Measurements from ENCODE around the gene SLC9A6.
"Not testable (repeated sequence)": the region's sequence is repeated elsewhere in the genome, so short reads cannot be mapped to it uniquely, and the experiment has no call there.

The SLC9A6 gene

DNA sequence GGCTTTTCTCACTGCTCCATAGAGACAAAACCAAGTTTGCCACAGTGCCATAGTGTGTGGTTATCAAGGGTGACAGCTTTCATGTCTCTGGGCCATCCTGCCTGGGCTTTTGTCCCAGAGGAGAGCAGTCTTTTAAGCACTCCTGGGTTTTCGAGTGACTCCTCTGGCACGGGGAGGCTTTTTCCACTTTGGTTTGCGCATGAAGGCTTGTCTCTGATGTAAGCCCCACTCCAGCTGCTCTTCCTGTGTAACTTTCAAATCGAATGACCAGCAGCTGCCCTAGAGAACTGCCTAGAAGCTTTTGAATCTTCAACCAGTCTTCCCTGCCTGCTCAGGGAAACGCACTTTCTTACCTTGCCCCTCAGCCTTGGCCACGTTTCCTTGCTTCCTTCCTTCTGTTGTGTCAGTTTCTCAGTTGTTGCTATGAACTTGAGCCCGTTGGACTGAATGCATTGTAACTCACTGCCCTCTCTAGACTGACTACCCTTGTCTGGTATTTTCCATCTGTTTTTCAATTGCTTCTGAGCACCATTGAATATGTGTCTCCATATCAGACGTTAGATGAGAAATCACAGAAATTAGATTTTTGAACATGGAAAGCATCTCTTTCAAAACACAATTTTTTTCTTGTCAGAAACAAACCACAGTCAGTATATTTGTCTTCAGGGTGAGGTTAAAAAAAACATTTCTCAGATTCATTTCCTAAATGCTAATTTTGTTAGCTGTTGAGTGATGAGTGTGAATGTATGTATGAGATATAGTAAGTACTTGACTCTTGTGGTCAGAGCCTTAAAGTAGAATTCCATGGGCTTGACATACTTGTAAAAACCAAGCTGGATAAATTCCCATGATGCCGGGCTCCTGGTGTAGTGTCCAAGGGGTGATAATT lies 45.3 kb downstream of the SLC9A6 start:
- no peak for DNase-seq

DNA sequence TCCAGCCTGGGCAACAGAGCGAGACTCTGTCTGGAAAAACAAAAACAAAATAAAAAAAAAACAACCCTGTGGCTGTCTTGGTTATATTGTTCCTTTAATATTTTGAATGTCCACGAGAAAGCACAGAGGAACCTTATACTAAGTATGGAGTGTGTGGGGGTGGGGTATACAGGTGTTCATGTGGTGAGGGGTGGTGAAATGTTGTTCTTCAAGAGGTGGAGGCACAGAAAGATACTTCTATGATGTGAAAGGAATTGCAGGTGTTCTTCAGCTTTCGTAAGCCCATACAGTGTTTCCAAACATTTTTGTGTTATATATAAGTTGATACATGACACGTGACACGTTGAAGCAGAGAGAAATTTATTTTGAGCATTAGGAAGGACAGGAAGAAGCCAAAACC lies 46.4 kb downstream of the SLC9A6 start:
- DNase-seq = no peak

DNA sequence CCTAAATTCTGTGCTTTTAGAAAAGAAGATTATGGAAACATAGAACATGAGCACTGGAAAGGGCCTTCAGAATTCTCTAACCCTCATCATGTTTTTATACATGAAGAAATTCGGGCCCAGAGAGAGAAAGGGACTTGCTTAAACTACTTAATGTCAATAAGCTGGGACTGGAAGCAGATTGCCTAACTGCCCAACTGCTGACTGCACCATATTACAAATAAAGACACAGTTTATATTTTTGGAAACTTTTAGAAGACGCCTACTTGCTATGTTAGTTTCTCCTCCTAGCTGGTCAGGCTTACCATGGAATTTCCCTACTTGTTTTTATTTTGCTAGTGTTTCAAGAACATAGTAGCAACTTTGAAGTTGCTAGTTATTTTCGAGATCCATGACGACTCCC lies 47.1 kb downstream of the SLC9A6 start:
- no peak for DNase-seq

DNA sequence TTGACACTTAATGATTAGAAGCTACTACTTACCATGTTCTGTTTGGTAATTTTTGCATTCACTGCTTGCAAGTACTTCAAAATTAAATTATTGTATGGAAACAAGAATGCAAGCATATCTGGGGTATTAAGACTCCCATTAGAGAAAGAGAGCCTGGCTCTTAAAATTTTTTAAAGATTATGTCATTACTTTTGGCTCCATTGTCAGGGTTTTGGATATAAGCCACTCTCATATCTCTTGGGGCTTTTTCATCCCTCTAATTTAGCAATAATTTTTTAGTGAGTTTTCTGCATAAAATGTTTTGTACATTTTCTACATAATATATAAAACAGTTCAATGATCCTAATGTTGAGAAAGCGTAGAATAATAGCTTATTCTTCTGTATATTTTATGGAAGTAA lies 49.4 kb downstream of the SLC9A6 start:
- no peak for DNase-seq

DNA sequence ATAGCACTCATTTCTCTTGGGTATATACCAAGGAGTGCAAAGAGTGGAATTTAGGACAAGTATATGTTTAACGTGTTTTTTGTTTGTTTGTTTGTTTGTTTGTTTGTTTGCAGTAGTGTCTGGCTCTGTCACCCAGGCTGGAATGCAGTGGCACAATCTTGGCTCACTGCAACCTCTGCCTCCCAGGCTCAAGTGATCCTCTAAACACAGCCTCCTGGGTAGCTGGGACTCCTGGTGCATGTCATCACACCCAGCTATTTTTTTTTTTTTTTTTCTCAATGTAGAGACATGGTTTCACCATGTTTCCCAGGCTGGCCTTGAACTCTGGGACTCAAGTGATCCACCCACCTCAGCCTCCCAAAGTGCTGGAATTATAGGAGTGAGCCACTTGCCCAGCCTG lies 50.4 kb downstream of the SLC9A6 start:
- no peak for DNase-seq

DNA sequence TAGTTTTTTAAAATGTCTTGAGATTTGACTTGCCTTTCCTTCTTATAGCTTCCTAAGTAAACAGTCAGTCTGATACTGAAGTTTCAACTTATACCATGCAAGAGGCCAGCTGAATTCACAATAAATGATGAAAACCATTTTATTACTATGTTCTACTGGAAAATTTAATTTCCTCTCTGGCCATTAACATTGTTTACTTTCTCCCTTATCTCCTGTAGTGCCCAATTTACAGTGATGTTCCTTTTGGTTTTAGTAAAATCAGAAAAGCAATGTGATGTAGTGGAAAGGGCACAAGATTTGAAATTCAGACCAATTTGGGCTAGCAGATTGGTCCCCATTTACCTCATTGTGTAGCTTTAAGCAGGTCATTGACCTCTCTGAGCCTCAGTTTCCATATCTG lies 54.2 kb downstream of the SLC9A6 start:
- no peak for DNase-seq

DNA sequence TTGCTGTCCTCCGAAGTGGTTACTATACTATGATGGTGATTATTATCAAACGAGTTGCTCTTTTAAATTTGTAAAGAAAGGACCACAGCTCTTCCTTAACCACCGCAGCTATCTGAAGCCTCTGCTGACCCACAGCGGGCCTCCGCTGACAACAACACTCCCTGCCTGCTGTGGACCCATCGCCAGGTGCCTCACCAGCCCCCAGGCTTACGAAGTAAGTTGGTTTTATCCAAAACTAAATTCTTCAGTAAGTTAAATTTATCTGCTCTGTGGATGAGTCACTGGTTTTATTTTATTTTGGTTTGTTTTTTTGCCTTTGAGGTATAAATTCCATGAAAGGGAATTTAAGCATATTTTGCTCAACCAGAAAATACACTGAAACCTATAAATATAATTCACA lies 54.7 kb downstream of the SLC9A6 start:
- no peak for DNase-seq

DNA sequence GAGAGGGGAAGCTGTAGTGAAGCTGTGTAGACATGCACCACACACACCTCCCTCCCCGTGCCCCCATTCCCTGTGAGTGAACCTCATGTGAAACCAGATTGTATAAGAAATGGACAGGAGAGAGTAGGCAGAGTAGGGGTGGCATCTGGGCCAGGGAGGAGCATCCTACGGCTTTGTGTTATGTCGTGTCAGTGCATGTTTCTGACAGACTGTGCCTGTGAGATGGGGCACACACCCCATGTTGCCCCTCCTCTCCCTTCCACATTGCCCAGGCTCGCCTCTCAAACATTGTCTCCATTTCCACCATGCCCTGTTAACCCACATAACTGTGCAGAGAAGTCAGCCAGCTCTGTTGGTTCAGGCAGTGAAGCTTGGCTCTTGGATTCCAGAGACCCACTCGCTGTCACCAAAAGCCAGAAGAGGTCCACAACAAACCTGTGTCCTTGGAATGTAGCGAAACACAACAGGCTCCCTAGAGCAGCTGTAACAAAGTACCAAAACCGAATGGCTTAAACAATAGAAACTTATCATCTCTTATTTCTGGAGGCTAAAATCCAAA lies 56.1 kb downstream of the SLC9A6 start:
- DNase-seq = no peak

DNA sequence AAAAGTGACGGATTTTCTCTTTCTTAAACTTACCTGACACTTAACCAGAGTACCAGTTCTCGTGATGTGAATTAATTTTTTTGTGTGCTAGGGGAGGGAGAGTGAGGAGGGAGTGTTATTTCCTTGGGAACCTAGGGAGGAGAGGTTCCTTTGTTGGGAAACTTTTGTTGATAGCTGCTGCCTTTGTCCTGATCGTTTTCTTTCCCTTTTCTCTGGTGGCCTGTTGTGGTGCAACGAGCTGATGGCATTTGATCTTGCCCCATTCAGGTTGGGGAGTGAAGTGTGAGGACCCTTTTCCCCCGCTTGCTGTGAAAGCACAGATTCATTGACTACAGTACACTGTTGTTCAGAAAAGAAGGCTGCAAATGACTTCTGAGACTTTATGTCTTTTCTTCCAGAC lies 59.8 kb downstream of the SLC9A6 start:
- DNase-seq = no peak

DNA sequence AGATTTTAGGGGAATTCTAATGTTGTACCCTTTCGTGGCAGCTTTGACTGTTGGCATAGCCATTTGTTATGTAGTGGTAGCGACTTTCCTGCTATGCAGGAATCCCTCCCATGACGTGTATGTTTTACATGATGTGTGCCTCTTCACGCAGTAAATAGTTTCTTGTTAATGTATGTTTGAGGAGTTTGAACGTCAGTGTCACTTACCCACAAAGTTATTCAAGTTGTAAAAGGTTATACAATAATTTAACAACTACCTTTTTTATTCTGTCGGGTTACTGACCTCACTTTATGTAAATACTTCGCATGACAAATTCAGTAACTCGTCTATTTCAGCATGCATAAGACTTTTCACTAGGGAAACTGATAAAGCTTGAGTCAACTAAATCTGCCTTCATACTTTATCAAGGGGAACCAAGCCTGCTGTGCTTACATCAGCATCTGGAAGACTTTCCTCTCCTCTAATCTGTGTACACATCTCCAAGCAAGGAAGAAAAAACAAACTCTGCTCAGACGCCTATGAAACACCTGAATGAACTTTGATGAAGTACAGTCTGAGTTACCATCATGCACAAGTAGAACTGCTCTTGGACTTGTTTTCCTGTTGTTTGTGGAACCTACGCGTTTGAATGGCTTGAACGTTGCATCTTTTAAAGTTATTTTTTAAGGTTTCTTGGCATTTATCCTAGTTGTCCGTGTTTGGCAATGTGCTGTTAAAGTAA lies 61.2 kb downstream of the SLC9A6 start:
- DNase-seq = no peak

DNA sequence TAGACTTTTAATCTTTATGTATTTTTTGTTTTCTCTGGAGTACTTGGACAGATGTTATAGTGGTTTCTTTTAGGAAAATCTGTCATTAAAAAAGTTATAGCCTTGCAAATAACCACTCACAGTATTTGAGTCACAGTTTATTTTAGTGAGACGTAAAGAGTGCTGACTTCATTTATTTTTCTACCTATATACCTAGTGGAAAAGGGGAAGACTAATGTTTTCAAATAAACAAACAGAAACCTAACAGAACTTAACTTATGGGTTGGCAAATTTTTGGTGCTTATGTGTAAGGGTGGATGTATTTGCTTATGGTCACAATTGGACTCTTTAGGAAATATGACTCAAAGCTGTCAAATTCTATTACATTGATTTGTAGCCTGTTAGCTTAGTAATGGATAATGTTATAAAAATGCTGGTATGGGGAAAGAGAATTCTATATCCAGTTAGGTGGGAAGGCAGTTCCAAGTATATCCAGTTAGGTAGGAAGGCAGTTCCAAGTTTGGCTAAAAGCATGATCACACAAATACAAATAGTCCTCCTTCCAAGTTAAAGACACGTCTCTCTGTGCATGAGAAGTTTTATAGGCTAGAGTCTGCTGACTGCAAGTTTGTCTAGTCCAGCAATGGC lies 61.9 kb downstream of the SLC9A6 start:
- DNase-seq = no peak

DNA sequence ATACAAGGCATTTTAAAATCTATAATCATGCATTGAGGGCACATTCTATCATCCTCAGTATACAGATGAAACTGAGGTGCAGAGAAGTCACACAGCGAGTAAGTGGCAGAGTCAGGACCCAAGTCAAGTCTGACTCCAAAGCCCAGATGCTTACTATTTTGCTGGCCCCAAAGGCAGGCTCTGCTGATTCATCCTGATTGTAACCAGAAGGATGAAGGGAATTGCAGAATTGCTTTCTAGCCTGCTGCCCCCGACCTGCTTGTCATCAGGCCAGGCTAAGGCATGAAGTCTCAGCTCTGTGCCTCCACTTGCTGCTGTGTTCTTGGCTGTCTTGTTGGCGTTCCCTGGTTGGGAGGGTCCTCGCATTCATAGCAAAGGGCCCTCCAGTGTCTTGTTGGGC lies 62.7 kb downstream of the SLC9A6 start:
- DNase-seq = no peak

DNA sequence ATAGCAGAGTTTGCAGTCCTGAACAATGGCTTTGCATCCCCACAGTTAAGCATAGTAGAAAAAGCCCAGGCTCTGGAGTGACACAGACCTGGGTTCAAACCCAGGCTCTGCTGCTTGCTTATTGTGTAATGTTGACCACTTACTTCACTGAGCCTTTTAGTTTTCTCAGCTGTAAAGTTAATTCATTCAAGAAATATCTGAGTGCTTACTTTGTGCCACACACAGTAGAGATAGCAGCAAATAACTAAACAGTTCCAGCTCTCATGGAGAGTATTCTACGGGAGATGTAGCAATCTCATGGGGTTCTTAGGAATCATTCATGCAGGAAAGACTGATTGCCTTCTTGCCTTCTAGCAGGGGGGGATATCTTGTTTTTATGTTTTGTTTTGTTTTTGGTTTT lies 63.2 kb downstream of the SLC9A6 start:
- DNase-seq = no peak

DNA sequence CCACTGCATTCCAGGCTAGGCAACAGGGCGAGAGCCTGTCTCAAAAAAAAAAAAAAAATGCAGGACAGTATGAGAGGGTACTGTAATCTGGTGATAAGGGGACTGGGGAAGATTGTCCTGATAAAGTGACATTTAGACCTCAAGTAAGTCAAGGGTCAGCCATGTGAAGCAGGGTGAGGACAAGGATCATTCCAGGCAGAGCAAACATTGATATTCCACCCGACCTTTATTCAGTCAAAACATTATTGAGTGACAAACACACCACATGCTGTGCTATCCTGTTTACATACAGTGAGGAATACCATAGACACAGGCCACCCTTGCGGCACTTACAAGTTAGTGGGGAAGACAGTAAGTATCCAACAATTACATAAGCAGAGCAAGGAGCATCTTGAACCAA lies 64.4 kb downstream of the SLC9A6 start:
- no peak for DNase-seq

DNA sequence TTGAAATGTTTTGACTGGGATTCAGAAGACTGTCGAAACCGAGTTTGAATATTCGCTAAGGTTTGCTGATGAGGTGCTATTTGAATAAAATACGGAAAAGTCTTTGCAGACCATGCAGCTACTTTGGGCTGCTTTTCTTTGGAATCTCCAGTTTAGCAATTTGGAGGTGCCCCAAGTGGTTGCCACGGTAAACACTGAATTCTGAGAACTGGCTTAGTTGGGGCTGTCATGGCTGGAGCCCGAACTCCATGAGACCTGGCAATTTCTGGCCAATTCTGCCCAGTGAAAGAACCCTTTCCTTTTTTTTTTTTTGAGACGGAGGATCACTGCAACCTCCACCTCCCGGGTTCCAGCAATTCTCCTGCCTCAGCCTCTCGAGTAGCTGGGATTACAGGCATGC lies 65.6 kb downstream of the SLC9A6 start:
- DNase-seq = not testable (repeated sequence)

DNA sequence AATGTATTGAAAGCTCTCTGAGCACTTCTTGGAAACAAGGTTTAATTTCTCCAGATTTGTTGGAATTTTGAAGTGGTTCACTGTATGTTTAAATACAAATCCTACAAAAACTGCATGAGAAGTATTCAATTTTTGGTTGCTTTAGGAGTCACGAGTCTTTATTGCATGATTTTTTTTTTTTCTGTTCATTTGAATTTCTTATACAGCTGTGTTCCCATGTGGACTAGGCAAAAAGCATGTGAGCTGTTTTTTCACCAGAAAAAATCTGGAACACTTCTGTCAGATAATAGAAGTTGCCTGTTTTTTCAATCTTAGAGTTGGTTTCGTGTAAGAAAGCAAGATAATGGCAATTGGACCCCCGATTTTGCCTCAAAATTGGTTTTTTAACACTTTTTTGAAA lies 66.4 kb downstream of the SLC9A6 start:
- DNase-seq = no peak

DNA sequence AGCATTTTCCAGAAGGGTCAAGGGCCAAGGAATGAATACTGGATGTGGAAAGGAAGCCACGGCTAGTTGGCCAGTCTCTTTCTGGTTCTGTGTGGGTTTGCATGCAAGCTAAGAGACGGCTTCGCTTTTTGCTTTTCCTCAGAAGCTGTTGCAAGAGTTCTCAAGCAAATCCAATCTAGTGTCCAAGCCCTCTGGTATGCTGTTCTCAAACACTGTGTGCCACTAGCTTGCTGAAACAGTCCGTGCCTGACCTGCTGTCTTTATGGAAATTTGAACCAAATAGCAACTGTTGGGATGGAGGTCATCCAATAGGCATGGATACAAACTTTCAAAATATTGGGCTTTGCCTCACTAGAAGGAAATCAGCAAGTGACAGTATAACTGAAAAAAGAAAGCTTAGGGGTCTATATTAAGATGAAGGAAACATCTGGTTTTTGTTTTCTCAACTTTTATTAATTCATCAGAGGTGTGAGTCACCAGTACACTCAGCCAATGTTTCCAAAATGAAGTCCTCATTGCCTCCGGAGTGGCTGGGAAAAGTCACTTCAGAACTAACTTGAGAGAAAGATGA lies 70.5 kb downstream of the SLC9A6 start:
- DNase-seq = no peak

DNA sequence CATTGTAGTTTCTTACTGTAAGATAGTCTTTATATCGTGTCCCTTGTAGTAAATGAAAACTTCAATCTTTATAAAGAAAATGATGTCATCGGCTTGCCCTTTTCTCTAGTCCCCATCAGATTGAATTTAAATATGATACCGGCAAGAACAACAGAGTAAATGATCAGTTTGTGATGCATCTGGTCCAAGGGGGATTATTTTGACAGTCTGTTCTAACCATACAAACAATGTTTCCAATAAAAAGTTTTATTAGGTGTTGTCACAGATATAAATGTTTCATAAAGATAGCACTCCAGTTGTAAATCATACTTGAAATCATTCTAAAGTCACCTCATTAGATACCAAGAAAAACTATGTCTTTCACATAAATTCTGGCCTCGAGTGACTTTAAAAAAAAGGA lies 72.3 kb downstream of the SLC9A6 start:
- no peak for DNase-seq

DNA sequence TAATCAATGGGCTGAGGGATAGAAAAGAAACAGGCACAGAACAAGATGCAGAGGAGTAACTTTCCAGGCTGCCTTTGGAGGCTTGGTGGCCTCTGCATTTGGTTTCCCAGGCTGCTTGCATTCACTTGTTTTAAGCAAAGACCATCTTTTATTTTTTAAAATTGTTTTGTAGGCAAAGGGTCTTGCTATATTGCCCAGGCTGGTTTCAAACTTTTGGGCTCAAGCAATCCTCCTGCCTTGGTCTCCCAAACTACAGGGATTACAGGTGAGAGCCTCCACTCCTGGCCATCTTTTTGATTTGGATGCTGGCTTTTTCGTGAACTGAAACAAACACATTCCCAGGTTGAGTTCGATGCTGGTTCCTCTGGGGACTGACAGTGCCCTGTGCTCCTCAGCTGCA lies 74.1 kb downstream of the SLC9A6 start:
- DNase-seq = no peak

DNA sequence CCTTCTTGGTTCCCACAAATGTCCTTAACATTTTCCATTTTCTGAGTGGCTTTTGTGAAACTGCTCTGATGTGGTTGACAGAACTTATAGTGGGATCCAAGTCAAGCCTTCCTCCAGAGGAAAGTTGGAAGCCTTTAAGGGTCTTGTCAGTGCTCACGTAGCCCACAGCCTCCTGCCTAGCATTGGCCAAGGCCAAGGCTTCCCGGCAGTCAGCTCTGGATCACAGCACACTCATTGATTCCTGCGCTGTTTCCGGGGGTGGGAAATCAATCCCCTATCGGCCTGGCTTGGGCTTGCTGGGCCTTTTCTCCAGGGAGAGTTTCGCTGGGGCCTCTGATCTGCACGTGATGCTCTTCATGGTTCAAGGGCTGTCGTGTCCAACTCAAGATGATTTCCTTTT lies 76.1 kb downstream of the SLC9A6 start:
- no peak for DNase-seq

DNA sequence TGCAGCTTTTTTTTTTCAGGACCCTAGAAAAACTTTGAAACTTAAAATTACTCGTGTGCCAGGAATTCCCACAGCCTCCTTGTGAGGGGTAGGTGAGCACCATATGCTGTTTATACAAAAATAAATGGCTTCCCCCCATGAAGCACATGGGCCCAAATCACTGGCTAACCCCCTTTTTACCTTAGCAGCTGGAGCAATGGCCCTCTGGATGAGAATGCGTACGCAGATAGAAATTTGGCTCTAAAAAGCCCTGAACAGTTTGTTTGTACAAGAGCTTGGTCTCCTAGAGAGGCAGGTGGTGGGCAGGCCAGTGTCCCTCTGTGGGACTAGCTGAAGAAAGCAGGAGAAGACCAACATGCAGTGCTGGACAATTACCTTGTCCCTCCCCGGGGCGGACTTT lies 76.5 kb downstream of the SLC9A6 start:
- no peak for DNase-seq

DNA sequence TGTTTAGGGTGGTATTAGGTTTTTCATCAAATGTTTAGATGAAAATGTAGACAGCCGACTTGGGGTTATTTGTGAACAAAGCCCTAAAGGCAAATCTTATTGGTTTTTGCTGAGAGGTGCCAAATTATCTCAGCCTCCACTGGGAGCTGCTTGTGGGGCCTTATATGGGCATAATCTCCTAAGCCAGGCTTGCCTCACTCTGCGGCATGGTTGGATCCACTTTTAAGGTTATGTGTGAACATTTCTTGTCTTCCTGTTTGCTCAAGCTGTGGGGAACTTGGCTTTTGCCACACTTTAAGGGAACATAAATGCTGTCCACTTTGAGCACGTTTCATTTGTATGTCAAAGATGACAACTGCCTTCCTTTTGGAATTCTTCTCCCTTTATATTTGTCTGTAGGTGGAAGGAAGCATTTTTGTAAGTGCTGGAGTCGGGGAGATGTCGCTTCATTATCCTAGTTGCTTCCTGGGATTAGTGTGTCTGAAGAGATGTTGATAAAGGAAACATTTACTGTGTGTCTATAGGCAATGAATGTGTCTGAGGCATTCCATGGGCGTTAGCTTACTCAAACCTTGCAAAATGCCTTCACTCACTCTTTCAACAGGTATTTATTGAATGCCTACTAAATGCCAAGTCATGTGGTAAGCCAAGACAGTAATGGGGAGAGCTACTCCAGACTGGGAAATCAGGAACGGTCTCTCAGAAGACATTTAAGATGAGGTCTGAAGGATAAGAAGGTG lies 78.3 kb downstream of the SLC9A6 start:
- DNase-seq = no peak

DNA sequence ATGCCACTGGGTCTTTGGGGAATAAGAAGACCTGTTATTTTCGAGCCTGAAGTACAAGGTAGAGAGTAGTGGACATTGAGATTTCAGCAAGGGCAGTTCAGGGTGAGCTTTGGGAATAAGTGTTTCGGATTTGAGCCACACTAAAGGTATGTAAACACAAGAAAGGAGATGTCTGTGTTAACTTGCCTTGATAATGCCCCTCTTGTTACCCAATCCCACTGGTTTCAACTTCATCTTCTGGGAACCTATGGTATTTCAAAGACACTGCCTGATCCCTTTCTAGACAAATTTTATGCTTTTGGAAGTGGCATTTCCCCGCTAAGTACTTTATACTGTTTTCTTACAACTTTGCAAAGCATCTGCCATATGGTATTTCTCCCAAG lies 79.4 kb downstream of the SLC9A6 start:
- DNase-seq = no peak

Data from CD4-positive, alpha-beta T cell treated with Interleukin-4 for 4 hours (primary cell).